ENCODE results near the gene UNC5A. TPM values are rescaled to one million over a fixed set of nuclear protein-coding genes. Genes with fewer than 3 reads are reported as not detected.

UNC5A gene
- total and polyA plus RNA-seq, 10 of the 15 experiments (the other 5 are each of a cell fraction or from before 2014, with no cell fraction given) = not detected

DNA sequence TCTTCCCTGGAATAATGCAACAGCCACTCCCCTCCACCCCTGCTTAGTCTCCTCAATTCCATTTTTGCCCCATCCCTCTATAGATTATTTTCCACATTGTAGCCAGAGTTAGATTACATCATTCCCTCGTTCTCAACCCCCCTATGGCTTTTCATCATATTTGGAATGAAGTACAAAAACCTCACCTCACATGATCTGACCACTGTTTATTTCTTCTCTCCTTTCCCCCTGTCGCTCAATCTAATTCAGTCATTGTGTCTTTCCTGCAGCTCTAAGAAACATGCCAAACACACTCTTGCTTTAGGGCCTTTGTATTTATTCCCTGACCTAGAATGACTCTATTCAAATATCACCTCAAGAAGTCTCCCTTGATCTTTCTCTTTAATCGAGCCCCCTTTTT is 111.4 kb downstream of the UNC5A start:
- Histone ChIP-seq H3K9me3 (replicated peaks; ENCODE audit: control insufficient read depth, insufficient read depth, low read length) (no peaks in the 10 kb centered on the region), H3K4me2 (ENCODE audit: control insufficient read depth, insufficient read depth) (no peak overlapping the region), H3K36me3 (ENCODE audit: control insufficient read depth in 2 of 2, insufficient read depth in 2 of 2, low read length in 1 of 2) (peaks cover 0 to 9% of the 10 kb centered on the region in 2 experiments; a peak in 3 of 4 replicates), H4K20me1 (ENCODE audit: control insufficient read depth, insufficient read depth) (no peaks in the 10 kb centered on the region), H3K79me2 (ENCODE audit: control insufficient read depth, insufficient read depth, low read length) (no peaks in the 10 kb centered on the region), H3K27ac (ENCODE audit: control insufficient read depth, insufficient read depth) (no peak overlapping the region), H3K27me3 (replicated peaks in 1 of 2; ENCODE audit: control insufficient read depth in 2 of 2, insufficient read depth in 2 of 2, low read length in 1 of 2) (no peaks in the 10 kb centered on the region), H2AFZ (ENCODE audit: control insufficient read depth, low read depth, low read length) (no peak overlapping the region), H3K9ac (ENCODE audit: control insufficient read depth, insufficient read depth, low read length) (no peak overlapping the region), H3K4me1 (ENCODE audit: control insufficient read depth, insufficient read depth, low read length) (no peaks in the 10 kb centered on the region), H3K4me3 (no peak overlapping the region)
- 88% methylated on average over 3 of the region's 3 CpGs for WGBS (ENCODE audit: insufficient coverage, insufficient replicate concordance, low lambda C conversion rate, missing lambda C conversion rate)
- ATAC-seq (no peak), DNase-seq (ENCODE audit: low read depth, low spot score) (no peak), FAIRE-seq (peak; percentile 71)
- ChIA-PET CTCF (interaction anchor here (0.7 to 0.9 kb wide), 2 partner anchors 60 to 263 kb away, joined by 3 read pairs; no protein-coding TSS in a partner anchor), SMC1A (ENCODE audit: uncharacterized antibody, unreplicated experiment) (no interaction called here), POLR2A (no interaction called here), RAD21 (ENCODE audit: unreplicated experiment) (no interaction called here)
- BruUV-seq (replicated peaks) = no TSS peak
- intact Hi-C loops (cut with micrococcal nuclease; ENCODE audit: unreplicated experiment) (no loop called here), in situ Hi-C loops (cut with MboI) (no loop called here)
- TF ChIP-seq ZBED1 (IDR thresholded peaks at IDR 0.05; ENCODE audit: borderline replicate concordance) (no peak), BHLHE40 (IDR thresholded peaks at IDR 0.05; ENCODE audit: borderline replicate concordance in 1 of 2, low read depth in 2 of 2, low read length in 1 of 2) (no peak), SMC3 (IDR thresholded peaks at IDR 0.05; ENCODE audit: borderline replicate concordance, low read length) (no peak), POLR2AphosphoS5 (IDR thresholded peaks at IDR 0.05; ENCODE audit: low read length) (no peak), TCF7 (IDR thresholded peaks at IDR 0.05; ENCODE audit: borderline replicate concordance) (no peak), MYC (IDR thresholded peaks at IDR 0.05; ENCODE audit: insufficient read depth, insufficient read length, insufficient replicate concordance, low read length, severe bottlenecking) (no peak), RB1 (IDR thresholded peaks at IDR 0.05; ENCODE audit: borderline replicate concordance) (no peak), POLR2A (IDR thresholded peaks at IDR 0.05; ENCODE audit: low read depth, low read length) (no peak), RUNX3 (IDR thresholded peaks at IDR 0.05; ENCODE audit: low read length) (no peak)
- TF ChIP-seq, protein P1, sequence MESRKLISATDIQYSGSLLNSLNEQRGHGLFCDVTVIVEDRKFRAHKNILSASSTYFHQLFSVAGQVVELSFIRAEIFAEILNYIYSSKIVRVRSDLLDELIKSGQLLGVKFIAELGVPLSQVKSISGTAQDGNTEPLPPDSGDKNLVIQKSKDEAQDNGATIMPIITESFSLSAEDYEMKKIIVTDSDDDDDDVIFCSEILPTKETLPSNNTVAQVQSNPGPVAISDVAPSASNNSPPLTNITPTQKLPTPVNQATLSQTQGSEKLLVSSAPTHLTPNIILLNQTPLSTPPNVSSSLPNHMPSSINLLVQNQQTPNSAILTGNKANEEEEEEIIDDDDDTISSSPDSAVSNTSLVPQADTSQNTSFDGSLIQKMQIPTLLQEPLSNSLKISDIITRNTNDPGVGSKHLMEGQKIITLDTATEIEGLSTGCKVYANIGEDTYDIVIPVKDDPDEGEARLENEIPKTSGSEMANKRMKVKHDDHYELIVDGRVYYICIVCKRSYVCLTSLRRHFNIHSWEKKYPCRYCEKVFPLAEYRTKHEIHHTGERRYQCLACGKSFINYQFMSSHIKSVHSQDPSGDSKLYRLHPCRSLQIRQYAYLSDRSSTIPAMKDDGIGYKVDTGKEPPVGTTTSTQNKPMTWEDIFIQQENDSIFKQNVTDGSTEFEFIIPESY (IDR thresholded peaks at IDR 0.05) = no peak
- TF ChIP-seq, protein P2, sequence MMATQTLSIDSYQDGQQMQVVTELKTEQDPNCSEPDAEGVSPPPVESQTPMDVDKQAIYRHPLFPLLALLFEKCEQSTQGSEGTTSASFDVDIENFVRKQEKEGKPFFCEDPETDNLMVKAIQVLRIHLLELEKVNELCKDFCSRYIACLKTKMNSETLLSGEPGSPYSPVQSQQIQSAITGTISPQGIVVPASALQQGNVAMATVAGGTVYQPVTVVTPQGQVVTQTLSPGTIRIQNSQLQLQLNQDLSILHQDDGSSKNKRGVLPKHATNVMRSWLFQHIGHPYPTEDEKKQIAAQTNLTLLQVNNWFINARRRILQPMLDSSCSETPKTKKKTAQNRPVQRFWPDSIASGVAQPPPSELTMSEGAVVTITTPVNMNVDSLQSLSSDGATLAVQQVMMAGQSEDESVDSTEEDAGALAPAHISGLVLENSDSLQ (IDR thresholded peaks at IDR 0.05) = no peak
- TF ChIP-seq, protein P3, sequence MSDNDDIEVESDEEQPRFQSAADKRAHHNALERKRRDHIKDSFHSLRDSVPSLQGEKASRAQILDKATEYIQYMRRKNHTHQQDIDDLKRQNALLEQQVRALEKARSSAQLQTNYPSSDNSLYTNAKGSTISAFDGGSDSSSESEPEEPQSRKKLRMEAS (IDR thresholded peaks at IDR 0.05; ENCODE audit: low read depth, low read length) = no peak
- TF ChIP-seq, protein P4, sequence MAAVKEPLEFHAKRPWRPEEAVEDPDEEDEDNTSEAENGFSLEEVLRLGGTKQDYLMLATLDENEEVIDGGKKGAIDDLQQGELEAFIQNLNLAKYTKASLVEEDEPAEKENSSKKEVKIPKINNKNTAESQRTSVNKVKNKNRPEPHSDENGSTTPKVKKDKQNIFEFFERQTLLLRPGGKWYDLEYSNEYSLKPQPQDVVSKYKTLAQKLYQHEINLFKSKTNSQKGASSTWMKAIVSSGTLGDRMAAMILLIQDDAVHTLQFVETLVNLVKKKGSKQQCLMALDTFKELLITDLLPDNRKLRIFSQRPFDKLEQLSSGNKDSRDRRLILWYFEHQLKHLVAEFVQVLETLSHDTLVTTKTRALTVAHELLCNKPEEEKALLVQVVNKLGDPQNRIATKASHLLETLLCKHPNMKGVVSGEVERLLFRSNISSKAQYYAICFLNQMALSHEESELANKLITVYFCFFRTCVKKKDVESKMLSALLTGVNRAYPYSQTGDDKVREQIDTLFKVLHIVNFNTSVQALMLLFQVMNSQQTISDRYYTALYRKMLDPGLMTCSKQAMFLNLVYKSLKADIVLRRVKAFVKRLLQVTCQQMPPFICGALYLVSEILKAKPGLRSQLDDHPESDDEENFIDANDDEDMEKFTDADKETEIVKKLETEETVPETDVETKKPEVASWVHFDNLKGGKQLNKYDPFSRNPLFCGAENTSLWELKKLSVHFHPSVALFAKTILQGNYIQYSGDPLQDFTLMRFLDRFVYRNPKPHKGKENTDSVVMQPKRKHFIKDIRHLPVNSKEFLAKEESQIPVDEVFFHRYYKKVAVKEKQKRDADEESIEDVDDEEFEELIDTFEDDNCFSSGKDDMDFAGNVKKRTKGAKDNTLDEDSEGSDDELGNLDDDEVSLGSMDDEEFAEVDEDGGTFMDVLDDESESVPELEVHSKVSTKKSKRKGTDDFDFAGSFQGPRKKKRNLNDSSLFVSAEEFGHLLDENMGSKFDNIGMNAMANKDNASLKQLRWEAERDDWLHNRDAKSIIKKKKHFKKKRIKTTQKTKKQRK (IDR thresholded peaks at IDR 0.05; ENCODE audit: low read depth, low read length) = no peak
- TF ChIP-seq, protein P5, sequence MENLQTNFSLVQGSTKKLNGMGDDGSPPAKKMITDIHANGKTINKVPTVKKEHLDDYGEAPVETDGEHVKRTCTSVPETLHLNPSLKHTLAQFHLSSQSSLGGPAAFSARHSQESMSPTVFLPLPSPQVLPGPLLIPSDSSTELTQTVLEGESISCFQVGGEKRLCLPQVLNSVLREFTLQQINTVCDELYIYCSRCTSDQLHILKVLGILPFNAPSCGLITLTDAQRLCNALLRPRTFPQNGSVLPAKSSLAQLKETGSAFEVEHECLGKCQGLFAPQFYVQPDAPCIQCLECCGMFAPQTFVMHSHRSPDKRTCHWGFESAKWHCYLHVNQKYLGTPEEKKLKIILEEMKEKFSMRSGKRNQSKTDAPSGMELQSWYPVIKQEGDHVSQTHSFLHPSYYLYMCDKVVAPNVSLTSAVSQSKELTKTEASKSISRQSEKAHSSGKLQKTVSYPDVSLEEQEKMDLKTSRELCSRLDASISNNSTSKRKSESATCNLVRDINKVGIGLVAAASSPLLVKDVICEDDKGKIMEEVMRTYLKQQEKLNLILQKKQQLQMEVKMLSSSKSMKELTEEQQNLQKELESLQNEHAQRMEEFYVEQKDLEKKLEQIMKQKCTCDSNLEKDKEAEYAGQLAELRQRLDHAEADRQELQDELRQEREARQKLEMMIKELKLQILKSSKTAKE (IDR thresholded peaks at IDR 0.05; ENCODE audit: low read depth, poor library complexity, severe bottlenecking) = no peak

Data from GM12878 (cell line).